Mucosa of descending colon (tissue), 3 donors: ENCODE measurements around the gene HDAC4. TPM values are rescaled to one million over a fixed set of nuclear protein-coding genes. Genes with fewer than 3 reads are reported as not detected.

Experiments used
- ATAC-seq: fragments of 200-7000 bp; cut with Tn5 transposase; one replicate; pipeline ENCODE4 v1.9.1; 2020; ENCODE audit warnings: mild to moderate bottlenecking, moderate library complexity
- DNase-seq, 3 donors: peaks; one replicate each; pipeline ENCODE4 v3.0.0-alpha.2; 2020
- H3K36me3 ChIP-seq: fragments of 200-600 bp; one replicate; pipeline ENCODE4 v1.8.0; 2021; ENCODE audit warnings: low read depth, mild to moderate bottlenecking
- H3K4me1 ChIP-seq: fragments of 200-600 bp; one replicate; pipeline ENCODE4 v1.8.0; 2021; ENCODE audit warnings: low read depth, mild to moderate bottlenecking
- H3K4me3 ChIP-seq: fragments of 200-600 bp; one replicate; pipeline ENCODE4 v1.8.0; 2021; ENCODE audit warnings: mild to moderate bottlenecking
- H3K9me3 ChIP-seq: fragments of 200-600 bp; one replicate; pipeline ENCODE4 v1.8.0; 2021; ENCODE audit warnings: mild to moderate bottlenecking
- intact Hi-C, 2 donors: fragments of 100-400 bp; cut with DNase I in 1 of 2; cut with micrococcal nuclease in 1 of 2; formaldehyde crosslinking; loops; one replicate each; pipeline versions ENCODE4 v1.11.0 to v1.11.1; 2022; cut with DNase I, micrococcal nuclease
- total RNA-seq, 3 donors: library from RNA; stranded (reverse); fragmentation: NEBNext Ultra II Directional in 2 of 3; extraction: Animal tissue kit (Norgen Biotek cat#: 25700) in 2 of 3; gene quantifications; one replicate each; pipeline versions ENCODE4 v1.2.1 to v1.2.4, GENCODE V29; 2021 to 2023
- TF ChIP-seq, protein P1 (sequence below): fragments of 200-600 bp; IDR thresholded peaks from one replicate; pipeline ENCODE4 v1.8.0; 2022; ENCODE audit warnings: antibody characterized with exemption, mild to moderate bottlenecking
- donor health status: DM: no; HTN: no; CAD: no; lungs with moderate emphysema.
- donor health status: DM: no; HTN: no; CAD: no.
- donor health status: DM: no; HTN: yes; CAD: no.

HDAC4 gene
- total RNA-seq, 3 donors from 2014 or later, result 41.4 to 147 (median 44.0) TPM

DNA sequence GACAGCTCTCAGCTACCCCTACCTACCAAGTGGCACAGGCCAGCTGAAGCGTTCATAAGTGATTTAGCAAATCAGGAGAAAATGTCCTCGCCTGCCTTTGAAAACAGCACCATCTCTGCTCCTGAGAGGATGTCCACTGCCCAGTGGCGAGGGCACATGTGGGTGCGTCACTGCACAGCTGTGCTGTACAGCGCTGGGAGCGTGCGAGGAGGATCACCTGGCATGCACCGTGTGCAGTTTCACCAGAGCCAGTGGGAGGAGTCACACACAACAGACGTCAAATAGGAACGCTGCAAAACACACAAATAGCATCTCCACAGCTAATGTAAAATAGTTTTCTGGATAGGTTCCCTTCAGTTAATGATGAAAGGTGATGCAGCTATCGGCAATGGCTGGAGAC is 154.1 kb downstream of the HDAC4 start:
- ATAC-seq (peak; percentile 86), DNase-seq (peak in 2 of 3 donors; percentile 54 to 67)
- Histone ChIP-seq H3K4me3 (no peak overlapping the region), H3K36me3 (no peaks in the 10 kb centered on the region), H3K4me1 (peaks cover 24% of the 10 kb centered on the region), H3K9me3 (no peaks in the 10 kb centered on the region)
- TF ChIP-seq, protein P1, sequence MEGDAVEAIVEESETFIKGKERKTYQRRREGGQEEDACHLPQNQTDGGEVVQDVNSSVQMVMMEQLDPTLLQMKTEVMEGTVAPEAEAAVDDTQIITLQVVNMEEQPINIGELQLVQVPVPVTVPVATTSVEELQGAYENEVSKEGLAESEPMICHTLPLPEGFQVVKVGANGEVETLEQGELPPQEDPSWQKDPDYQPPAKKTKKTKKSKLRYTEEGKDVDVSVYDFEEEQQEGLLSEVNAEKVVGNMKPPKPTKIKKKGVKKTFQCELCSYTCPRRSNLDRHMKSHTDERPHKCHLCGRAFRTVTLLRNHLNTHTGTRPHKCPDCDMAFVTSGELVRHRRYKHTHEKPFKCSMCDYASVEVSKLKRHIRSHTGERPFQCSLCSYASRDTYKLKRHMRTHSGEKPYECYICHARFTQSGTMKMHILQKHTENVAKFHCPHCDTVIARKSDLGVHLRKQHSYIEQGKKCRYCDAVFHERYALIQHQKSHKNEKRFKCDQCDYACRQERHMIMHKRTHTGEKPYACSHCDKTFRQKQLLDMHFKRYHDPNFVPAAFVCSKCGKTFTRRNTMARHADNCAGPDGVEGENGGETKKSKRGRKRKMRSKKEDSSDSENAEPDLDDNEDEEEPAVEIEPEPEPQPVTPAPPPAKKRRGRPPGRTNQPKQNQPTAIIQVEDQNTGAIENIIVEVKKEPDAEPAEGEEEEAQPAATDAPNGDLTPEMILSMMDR, result no peak
- intact Hi-C loops, result no loop called here

DNA sequence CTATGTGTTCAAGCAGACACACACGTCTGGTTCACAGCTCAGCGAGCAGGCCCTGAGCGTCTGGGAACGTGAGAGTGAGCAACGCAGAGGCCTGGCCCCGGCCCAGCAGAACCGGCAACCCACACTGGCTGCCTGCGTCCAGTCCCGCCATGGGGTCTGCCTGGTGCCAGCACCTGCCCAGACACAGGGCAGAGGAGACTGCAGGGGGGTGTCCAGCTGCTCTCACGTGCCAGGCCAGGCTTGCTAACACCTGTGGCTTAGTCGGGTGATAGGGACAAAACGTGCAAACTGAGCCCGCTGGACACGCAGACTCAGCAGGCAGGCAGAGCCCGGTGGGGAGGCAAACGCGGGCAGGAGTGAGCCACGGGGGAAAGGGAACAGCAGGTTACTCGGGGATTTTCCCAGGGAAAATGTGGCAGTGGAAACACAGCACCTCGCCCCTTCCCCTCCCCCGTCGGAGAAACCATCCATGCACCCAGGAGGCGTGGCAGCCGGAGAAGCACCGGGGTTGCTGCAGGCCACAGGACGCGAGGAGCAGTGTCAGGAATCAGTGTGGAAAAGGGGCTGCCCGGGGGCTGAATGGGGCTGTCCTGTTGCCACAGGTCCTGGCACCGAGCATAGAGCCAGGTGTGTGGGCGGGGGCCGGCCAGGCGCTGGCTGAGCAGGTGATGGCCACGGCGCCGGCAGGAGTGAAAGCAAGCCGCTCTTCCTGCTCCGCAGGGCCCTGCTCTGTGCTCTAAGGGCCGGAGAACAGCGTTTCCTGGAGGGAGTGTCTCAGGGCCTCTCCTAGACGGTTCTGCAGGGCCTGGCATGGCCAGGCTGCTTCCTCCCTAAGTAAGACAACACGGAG is 154.7 kb downstream of the HDAC4 start:
- DNase-seq, result peak; percentile 67 to 80 (median 79)
- TF ChIP-seq, protein P1, result no peak
- peaks cover 24% of the 10 kb centered on the region for H3K4me1 ChIP-seq

DNA sequence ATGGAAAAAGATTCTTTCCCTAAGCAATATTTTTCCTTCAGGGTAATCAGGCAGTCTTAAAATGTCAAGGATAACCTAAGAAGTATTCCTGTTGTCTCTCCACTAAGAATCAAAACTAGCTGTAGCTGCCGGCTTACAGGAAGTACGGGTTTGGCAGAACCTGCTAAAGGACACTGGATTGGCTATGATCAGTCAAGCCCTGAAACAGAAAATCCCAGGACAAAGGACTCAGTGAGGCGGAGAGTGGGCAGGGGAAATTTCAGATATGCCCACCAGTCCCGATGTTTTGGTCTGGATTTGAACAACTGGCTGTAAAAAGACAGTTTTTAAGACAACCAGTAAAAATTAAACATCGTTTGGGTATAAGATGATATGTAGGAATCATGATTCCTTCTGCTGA is 155.7 kb downstream of the HDAC4 start:
- no peak for DNase-seq
- Histone ChIP-seq H3K4me3 (no peak overlapping the region), H3K4me1 (peaks cover 24% of the 10 kb centered on the region), H3K9me3 (no peaks in the 10 kb centered on the region), H3K36me3 (no peaks in the 10 kb centered on the region)
- intact Hi-C loops, result no loop called here
- TF ChIP-seq, protein P1, result no peak
- ATAC-seq, result no peak

More for the DNA sequence above, 154.7 kb downstream of the HDAC4 start:
- H3K4me3 ChIP-seq, result no peak overlapping the region
- H3K9me3 ChIP-seq, result no peaks in the 10 kb centered on the region
- intact Hi-C loops, result no loop called here
- ATAC-seq, result peak; percentile 86
- H3K36me3 ChIP-seq, result no peaks in the 10 kb centered on the region

DNA sequence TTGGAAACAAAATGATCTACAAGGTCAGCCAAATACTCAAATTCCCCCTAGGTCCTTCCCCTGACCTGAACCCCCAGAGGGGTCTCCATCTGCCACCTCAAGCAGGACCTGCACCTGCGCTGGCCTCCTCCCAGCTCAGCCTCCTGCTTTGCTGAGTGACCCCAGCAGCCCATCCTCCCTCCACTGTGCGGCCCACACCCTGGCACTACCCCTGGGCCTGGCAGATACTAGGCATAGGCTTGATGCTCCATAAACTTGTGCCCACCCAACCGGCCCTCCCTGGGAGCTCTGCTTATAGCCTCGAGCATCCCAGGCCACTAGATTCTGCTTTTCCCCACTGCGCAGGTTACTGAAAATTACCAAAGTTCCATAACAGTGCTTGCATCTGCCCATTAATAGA is 156.2 kb downstream of the HDAC4 start:
- Histone ChIP-seq H3K9me3 (no peaks in the 10 kb centered on the region), H3K4me3 (no peak overlapping the region), H3K4me1 (peaks cover 24% of the 10 kb centered on the region), H3K36me3 (no peaks in the 10 kb centered on the region)
- ATAC-seq (no peak), DNase-seq (no peak)
- TF ChIP-seq, protein P1, result no peak
- intact Hi-C loops, result no loop called here

DNA sequence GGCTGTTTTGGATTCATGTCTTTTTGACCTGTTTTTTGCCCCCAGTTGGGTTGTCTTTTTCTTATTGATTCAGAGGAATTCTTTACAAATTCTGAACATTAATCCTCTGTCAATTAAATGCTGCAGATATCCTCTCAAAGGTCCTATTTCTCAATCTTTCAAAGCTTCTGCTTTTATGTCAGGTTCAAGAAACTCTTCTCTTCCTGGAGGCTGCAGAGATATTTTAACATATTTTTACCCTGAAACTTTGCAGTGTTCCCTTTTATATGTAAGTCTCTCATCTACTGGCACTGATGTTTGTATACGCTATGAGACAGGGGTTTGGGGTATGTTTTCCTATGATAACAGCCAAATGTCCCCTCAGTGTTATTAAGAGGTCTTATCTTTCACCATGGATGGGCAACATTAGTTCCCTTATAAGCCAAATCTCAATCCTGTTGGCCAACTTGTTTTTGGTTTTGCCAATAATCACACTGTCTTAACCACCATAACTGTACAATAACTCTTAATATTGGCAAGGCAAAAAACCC is 159.3 kb downstream of the HDAC4 start:
- intact Hi-C loops, result no loop called here
- TF ChIP-seq, protein P1, result no peak
- DNase-seq (no peak), ATAC-seq (no peak)
- peaks cover 6% of the 10 kb centered on the region for H3K4me1 ChIP-seq
- no peaks in the 10 kb centered on the region for H3K36me3 ChIP-seq
- no peak overlapping the region for H3K4me3 ChIP-seq
- no peaks in the 10 kb centered on the region for H3K9me3 ChIP-seq
